Measurements from ENCODE around the gene VSX1.

Gene VSX1

GRCh38 chr20:25085756-25086495 is 4.0 kb upstream of the VSX1 start:
- no peak overlapping the region for H3K27ac ChIP-seq (ENCODE audit: low read length)
- peaks cover 60% of the 10 kb centered on the region for H3K27me3 ChIP-seq (ENCODE audit: low read depth, low read length)
- H3K36me3 ChIP-seq (ENCODE audit: control insufficient read depth in 1 of 2, insufficient read depth in 2 of 2, low read length in 2 of 2), result no peaks in the 10 kb centered on the region
- H3K4me1 ChIP-seq (ENCODE audit: control insufficient read depth in 1 of 2, insufficient read depth in 2 of 2, low read length in 2 of 2), result peaks cover 0 to 28% of the 10 kb centered on the region in 2 donors
- no peak overlapping the region for H3K4me3 ChIP-seq (ENCODE audit: low read depth in 1 of 2, low read length in 2 of 2)
- no peaks in the 10 kb centered on the region for H3K9me3 ChIP-seq (ENCODE audit: control insufficient read depth in 1 of 2, low read length in 2 of 2)

- Histone ChIP-seq H3K4me3 (ENCODE audit: low read depth in 1 of 2, low read length in 2 of 2) (no peak overlapping the region), H3K36me3 (ENCODE audit: control insufficient read depth in 1 of 2, insufficient read depth in 2 of 2, low read length in 2 of 2) (no peaks in the 10 kb centered on the region), H3K27ac (ENCODE audit: low read length) (no peak overlapping the region), H3K9me3 (ENCODE audit: control insufficient read depth in 1 of 2, low read length in 2 of 2) (no peaks in the 10 kb centered on the region), H3K27me3 (ENCODE audit: low read depth, low read length) (peaks cover 64% of the 10 kb centered on the region), H3K4me1 (ENCODE audit: control insufficient read depth in 1 of 2, insufficient read depth in 2 of 2, low read length in 2 of 2) (peaks cover 0 to 28% of the 10 kb centered on the region in 2 donors)
These were observed 2.8 kb upstream of the VSX1 start for GRCh38 chr20:25084626-25085187.

- no peaks in the 10 kb centered on the region for H3K9me3 ChIP-seq (ENCODE audit: control insufficient read depth in 1 of 2, low read length in 2 of 2)
- H3K4me1 ChIP-seq (ENCODE audit: control insufficient read depth in 1 of 2, insufficient read depth in 2 of 2, low read length in 2 of 2), result peaks cover 0 to 28% of the 10 kb centered on the region in 2 donors
- no peak overlapping the region for H3K27ac ChIP-seq (ENCODE audit: low read length)
- H3K36me3 ChIP-seq (ENCODE audit: control insufficient read depth in 1 of 2, insufficient read depth in 2 of 2, low read length in 2 of 2), result no peaks in the 10 kb centered on the region
- H3K27me3 ChIP-seq (ENCODE audit: low read depth, low read length), result peaks cover 67% of the 10 kb centered on the region
- H3K4me3 ChIP-seq (ENCODE audit: low read depth in 1 of 2, low read length in 2 of 2), result peak overlapping the region in 1 of 2 donors; percentile 2
These were observed 2.1 kb upstream of the VSX1 start for GRCh38 chr20:25083773-25084625.

- Histone ChIP-seq H3K27ac (ENCODE audit: low read length) (no peak overlapping the region), H3K4me1 (ENCODE audit: control insufficient read depth in 1 of 2, insufficient read depth in 2 of 2, low read length in 2 of 2) (peaks cover 0 to 28% of the 10 kb centered on the region in 2 donors), H3K9me3 (ENCODE audit: control insufficient read depth in 1 of 2, low read length in 2 of 2) (no peaks in the 10 kb centered on the region), H3K36me3 (ENCODE audit: control insufficient read depth in 1 of 2, insufficient read depth in 2 of 2, low read length in 2 of 2) (no peaks in the 10 kb centered on the region), H3K4me3 (ENCODE audit: low read depth in 1 of 2, low read length in 2 of 2) (peak overlapping the region in 1 of 2 donors; percentile 2), H3K27me3 (ENCODE audit: low read depth, low read length) (peaks cover 69% of the 10 kb centered on the region)
These were observed 1.3 kb upstream of the VSX1 start for GRCh38 chr20:25083141-25083772.

- Histone ChIP-seq H3K27me3 (ENCODE audit: low read depth, low read length) (peaks cover 64% of the 10 kb centered on the region), H3K36me3 (ENCODE audit: control insufficient read depth in 1 of 2, insufficient read depth in 2 of 2, low read length in 2 of 2) (no peaks in the 10 kb centered on the region), H3K27ac (ENCODE audit: low read length) (no peak overlapping the region), H3K4me3 (ENCODE audit: low read depth in 1 of 2, low read length in 2 of 2) (no peak overlapping the region), H3K9me3 (ENCODE audit: control insufficient read depth in 1 of 2, low read length in 2 of 2) (no peaks in the 10 kb centered on the region), H3K4me1 (ENCODE audit: control insufficient read depth in 1 of 2, insufficient read depth in 2 of 2, low read length in 2 of 2) (peaks cover 0 to 28% of the 10 kb centered on the region in 2 donors)
These were observed 545 bp upstream of the VSX1 start for GRCh38 chr20:25082498-25082873.

GRCh38 chr20:25081065-25081729 is 744 bp downstream of the VSX1 start:
- Histone ChIP-seq H3K9me3 (ENCODE audit: control insufficient read depth in 1 of 2, low read length in 2 of 2) (no peaks in the 10 kb centered on the region), H3K36me3 (ENCODE audit: control insufficient read depth in 1 of 2, insufficient read depth in 2 of 2, low read length in 2 of 2) (no peaks in the 10 kb centered on the region), H3K4me1 (ENCODE audit: control insufficient read depth in 1 of 2, insufficient read depth in 2 of 2, low read length in 2 of 2) (peaks cover 0 to 39% of the 10 kb centered on the region in 2 donors), H3K27me3 (ENCODE audit: low read depth, low read length) (peaks cover 52% of the 10 kb centered on the region), H3K27ac (ENCODE audit: low read length) (no peak overlapping the region), H3K4me3 (ENCODE audit: low read depth in 1 of 2, low read length in 2 of 2) (no peak overlapping the region)

- Histone ChIP-seq H3K4me3 (ENCODE audit: low read depth in 1 of 2, low read length in 2 of 2) (no peak overlapping the region), H3K27me3 (ENCODE audit: low read depth, low read length) (peaks cover 44% of the 10 kb centered on the region), H3K4me1 (ENCODE audit: control insufficient read depth in 1 of 2, insufficient read depth in 2 of 2, low read length in 2 of 2) (peaks cover 0 to 32% of the 10 kb centered on the region in 2 donors), H3K27ac (ENCODE audit: low read length) (no peak overlapping the region), H3K9me3 (ENCODE audit: control insufficient read depth in 1 of 2, low read length in 2 of 2) (no peaks in the 10 kb centered on the region), H3K36me3 (ENCODE audit: control insufficient read depth in 1 of 2, insufficient read depth in 2 of 2, low read length in 2 of 2) (no peaks in the 10 kb centered on the region)
These were observed 2.8 kb downstream of the VSX1 start for GRCh38 chr20:25079171-25079570.

GRCh38 chr20:25078662-25079061 is 3.3 kb downstream of the VSX1 start:
- no peaks in the 10 kb centered on the region for H3K36me3 ChIP-seq (ENCODE audit: control insufficient read depth in 1 of 2, insufficient read depth in 2 of 2, low read length in 2 of 2)
- no peak overlapping the region for H3K4me3 ChIP-seq (ENCODE audit: low read depth in 1 of 2, low read length in 2 of 2)
- peaks cover 0 to 28% of the 10 kb centered on the region in 2 donors for H3K4me1 ChIP-seq (ENCODE audit: control insufficient read depth in 1 of 2, insufficient read depth in 2 of 2, low read length in 2 of 2)
- H3K9me3 ChIP-seq (ENCODE audit: control insufficient read depth in 1 of 2, low read length in 2 of 2), result no peaks in the 10 kb centered on the region
- H3K27ac ChIP-seq (ENCODE audit: low read length), result no peak overlapping the region
- H3K27me3 ChIP-seq (ENCODE audit: low read depth, low read length), result peaks cover 39% of the 10 kb centered on the region

GRCh38 chr20:25077610-25078169 is 4.3 kb downstream of the VSX1 start:
- Histone ChIP-seq H3K36me3 (ENCODE audit: control insufficient read depth in 1 of 2, insufficient read depth in 2 of 2, low read length in 2 of 2) (no peaks in the 10 kb centered on the region), H3K4me1 (ENCODE audit: control insufficient read depth in 1 of 2, insufficient read depth in 2 of 2, low read length in 2 of 2) (peaks cover 0 to 21% of the 10 kb centered on the region in 2 donors), H3K27me3 (ENCODE audit: low read depth, low read length) (peaks cover 31% of the 10 kb centered on the region), H3K9me3 (ENCODE audit: control insufficient read depth in 1 of 2, low read length in 2 of 2) (no peaks in the 10 kb centered on the region), H3K27ac (ENCODE audit: low read length) (no peak overlapping the region), H3K4me3 (ENCODE audit: low read depth in 1 of 2, low read length in 2 of 2) (peak overlapping the region; percentile 30 to 54)

GRCh38 chr20:25076731-25077609 is 5.0 kb downstream of the VSX1 start:
- H3K36me3 ChIP-seq (ENCODE audit: control insufficient read depth in 1 of 2, insufficient read depth in 2 of 2, low read length in 2 of 2), result no peaks in the 10 kb centered on the region
- H3K27ac ChIP-seq (ENCODE audit: low read length), result no peak overlapping the region
- H3K4me3 ChIP-seq (ENCODE audit: low read depth in 1 of 2, low read length in 2 of 2), result peak overlapping the region; percentile 30 to 54
- no peaks in the 10 kb centered on the region for H3K9me3 ChIP-seq (ENCODE audit: control insufficient read depth in 1 of 2, low read length in 2 of 2)
- H3K27me3 ChIP-seq (ENCODE audit: low read depth, low read length), result peaks cover 32% of the 10 kb centered on the region
- H3K4me1 ChIP-seq (ENCODE audit: control insufficient read depth in 1 of 2, insufficient read depth in 2 of 2, low read length in 2 of 2), result peaks cover 0 to 20% of the 10 kb centered on the region in 2 donors
